GM18498 (cell line): ENCODE measurements around the gene MSMO1.
"Not testable (repeated sequence)": the region's sequence is repeated elsewhere in the genome, so short reads cannot be mapped to it uniquely, and the experiment has no call there.

Experiments
- ATAC-seq: cut with Tn5 transposase; IDR thresholded peaks from one replicate; pipeline ENCODE4 v1.9.1; 2021; ENCODE audit warnings: mild to moderate bottlenecking, moderate library complexity; ENCODE audit not compliant: unreplicated experiment

MSMO1 gene

DNA sequence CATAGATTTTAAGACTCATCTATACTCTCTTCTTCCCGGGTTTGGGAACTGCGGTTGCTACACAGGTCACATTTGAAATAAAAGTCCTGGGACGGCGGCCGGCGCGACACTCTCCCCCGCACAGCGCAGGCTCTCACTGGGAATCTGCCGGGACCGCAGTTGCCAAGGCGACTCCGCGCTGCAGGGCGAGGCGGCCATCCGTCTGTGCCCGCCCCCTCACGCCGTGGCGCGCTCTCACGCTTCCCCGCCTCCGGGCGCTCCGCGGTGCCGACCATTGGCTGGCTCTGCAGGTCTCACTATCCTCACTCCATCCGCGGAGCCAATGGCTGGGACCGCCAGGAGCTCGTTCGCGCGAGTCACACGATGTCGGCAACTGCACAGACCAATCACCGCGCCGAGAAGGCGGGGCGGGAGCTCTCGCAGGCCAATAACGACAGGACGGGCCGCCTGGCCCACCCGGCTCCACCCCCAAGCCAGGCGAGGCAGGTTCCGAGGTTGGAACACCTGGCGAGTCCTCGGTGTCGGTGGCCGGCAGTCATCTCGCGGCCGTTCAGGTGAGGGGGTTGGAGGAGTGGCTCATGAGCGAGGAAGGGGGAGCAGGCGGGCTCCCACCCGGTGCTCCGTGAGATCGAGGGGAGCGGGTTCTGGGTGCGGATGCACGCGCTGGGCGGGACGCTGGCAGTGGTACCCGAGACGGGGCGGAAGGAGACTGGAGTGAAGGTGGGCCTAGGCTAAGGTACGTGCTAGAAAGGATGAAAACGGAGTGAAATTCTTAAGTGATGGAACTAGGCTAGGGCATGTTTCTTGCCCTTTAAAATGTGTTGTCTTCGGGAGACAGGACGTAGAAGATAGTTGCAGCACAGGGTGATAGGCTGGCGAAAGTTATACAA, at the start of gene MSMO1:
TSS of gene MSMO1 (plus strand) at position 459 of the 890 bp plus-strand sequence. CDS start 5,702 bp downstream, outside the sequence.
- ATAC-seq: peak; percentile 98

DNA sequence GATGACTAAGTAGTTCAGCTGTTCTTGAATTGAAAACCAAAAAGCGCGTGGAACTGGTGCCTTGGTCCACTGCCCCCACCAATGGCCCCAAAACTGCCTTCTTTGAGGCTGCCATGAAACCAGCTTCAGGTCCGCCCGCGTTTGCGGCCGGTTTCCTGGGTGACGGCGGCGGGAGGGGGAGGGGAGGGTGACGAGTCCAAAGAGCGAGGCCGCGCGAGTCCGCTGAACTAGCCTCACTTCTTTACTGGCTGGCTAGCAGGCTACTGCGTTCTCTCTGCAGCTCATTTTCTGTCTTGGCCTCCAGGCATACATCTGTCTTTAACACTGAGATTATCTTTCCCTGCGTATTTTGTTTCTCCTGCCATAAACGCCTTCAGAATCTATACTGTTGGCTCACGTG, 47.9 kb upstream of the MSMO1 start:
- not testable (repeated sequence) for ATAC-seq

DNA sequence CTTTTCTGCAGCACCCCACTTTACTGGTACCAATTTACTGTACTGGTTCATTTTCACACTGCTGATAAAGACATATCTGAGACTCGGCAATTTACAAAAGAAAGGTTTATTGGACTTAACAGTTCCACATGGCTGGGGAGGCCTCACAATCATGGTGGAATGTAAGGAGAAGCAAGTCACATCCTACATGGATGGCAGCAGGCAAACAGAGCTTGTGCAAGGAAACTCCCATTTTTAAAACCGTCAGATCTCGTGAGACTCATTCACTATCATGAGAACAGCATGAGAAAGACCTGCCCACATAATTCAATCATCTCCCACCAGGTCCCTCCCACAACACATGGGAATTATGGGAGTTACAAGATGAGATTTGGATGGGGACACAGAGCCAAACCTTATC, 42.8 kb upstream of the MSMO1 start:
- not testable (repeated sequence) for ATAC-seq

DNA sequence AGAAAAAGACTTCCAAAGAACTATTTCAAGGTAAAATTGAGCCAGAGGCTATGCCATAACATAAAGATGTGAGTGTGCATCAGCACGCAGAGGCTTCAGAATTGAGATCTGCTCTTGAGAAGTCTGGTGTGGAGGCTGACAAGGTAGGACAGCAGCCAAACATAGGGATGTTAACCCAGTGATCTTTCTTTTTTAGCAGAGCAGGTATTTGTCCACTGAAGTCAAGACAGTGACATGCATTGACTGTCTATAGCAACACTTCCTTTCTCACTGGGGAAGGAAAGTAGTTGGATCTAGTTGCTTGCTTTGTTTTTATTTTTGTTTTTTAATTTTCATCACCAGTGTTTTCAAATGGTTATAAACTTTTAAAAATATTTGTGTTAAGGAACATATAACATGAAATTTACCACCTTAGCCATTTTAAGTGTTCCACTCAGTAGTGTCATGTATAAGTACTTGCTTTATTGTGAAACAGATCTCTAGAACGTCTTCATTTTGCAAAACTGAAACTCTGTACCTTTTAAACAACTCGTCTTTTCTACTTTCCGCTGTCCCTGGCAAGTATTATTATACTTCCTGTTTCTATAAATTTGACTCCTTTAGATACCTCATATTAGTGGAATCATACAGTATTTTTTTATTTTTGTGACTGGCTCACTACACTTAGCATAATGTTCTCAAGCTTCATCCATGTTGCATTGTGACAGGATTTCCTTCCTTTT, 40.7 kb upstream of the MSMO1 start:
- ATAC-seq: peak; percentile 84

DNA sequence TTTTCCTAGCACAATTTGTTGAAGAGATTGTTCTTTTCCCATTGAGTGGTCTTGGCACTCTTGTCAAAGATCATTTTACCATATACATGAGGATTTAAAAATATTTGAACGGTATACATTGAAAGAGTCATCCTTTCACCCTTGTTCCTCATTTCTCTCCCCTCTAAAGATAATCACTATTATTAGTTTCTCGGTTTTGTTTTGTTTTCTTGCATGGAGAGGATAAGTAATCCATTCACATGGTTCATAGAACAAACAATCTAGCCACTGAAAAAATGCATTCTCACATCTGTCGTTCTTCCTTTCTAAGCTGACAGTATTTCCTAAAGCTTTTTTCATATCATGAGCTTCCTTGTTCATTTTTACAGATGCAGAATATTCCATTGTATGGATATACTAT, 39.2 kb upstream of the MSMO1 start:
- ATAC-seq: peak; percentile 55

- ATAC-seq: peak; percentile 16
Measured at GRCh38 chr4:165288639-165289422, 38.6 kb upstream of the MSMO1 start.

- no peak for ATAC-seq
Measured at GRCh38 chr4:165289423-165289785, 38.1 kb upstream of the MSMO1 start.

DNA sequence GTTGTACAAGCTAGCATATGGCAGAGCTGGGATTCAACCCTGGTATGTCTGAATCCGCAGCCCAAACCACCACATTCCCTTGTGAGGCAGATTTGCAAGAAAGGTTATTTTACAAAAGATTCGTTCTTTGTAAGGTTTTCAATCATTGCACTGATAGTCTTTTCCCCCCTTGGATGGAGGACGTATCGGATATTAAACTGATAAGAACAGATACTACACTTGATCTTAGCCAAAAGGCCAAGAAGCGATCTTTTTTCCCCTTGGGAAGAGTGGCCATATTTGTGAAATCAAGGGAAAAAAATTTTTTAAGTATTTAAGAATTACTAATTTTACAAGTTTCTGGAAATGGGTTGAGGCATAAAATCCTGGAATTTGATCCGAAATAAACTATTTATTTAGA, 34.4 kb upstream of the MSMO1 start:
- ATAC-seq: no peak

DNA sequence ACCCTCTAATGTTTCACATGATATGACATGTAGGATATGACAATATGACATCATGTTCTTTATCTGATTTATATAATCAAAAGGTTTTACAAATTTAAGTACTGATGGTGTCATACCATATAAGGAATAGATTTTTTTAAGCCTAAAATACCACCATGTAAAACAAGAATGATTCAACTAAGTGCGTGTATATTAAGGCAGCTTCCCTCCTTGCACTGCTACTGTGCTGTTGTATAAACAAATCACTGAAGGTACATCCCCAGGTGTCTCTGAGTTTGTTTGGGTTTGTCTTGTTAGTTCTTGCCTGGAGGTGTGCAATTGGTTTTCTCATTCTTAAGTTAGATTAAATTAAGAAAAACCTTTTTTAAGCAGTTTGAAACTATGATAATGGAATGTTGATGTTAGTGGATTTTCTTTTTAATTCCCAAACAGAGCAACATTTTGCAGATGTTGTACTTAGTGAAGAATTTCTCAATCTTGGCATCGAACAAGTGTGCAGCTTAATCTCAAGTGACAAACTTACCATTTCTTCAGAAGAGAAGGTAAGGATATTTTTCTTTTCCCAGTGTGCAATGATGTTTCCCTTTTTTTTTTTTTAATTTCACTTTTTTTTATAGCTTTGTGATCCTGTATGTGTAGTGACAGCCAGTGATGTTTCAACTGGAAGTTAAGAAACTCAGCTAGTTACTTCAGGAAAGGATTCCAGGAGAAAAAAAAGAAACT, 33.4 kb upstream of the MSMO1 start:
- no peak for ATAC-seq

GRCh38 chr4:165294907-165295306, 32.6 kb upstream of the MSMO1 start:
- ATAC-seq: peak; percentile 97

GRCh38 chr4:165297626-165298025, 29.8 kb upstream of the MSMO1 start:
- no peak for ATAC-seq

DNA sequence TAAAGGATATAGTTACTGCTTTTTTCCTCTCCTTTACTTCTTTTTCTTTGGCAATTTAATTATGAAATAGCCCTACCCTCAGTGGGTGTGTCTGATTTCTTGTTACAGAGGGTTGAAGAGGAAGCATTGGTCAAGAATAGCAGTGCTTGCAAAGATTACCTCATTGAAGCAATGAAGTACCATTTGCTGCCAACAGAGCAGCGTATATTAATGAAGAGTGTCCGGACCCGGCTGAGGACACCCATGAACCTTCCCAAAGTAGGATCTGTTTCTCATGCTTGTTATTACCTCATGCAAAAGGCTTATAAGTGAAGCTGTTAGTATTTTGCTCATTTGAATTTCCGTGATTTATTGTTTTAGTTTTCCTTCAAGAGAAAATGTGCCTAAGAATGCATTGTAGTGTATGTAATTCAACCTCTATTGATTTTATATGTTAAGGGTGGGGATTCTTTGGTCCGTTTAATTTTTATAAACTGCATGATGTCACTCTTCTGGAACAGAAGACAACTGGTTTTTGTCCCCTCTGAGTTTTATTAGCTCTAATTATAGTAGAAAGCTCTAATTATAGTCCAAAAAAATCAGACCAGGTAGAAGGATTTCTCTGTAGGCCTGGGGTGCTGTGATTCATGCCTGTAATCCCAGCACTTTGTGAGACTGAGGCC, 27.9 kb upstream of the MSMO1 start:
- ATAC-seq: no peak

- ATAC-seq: peak; percentile 86
Measured at GRCh38 chr4:165301833-165302232, 25.6 kb upstream of the MSMO1 start.

DNA sequence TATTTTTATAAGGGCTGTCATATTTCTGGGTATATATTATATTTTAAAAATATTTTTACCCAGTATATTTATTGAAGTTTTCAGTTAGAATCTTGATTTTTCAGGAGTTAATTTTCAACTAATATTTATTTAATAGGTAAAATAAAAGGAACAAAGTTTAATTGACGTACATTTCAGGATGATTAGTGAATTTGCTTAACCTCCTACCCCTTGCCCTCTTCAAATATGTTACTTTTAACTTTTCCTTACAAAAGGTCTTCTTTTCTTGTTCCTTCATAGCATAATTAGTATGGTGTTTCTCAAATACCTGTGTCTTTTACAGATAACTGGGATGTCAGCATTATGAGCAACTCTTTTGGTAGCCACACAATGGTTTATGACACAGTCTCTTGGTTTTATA, 24.8 kb upstream of the MSMO1 start:
- ATAC-seq: no peak

- ATAC-seq: no peak
Measured at GRCh38 chr4:165308166-165308565, 19.3 kb upstream of the MSMO1 start.

DNA sequence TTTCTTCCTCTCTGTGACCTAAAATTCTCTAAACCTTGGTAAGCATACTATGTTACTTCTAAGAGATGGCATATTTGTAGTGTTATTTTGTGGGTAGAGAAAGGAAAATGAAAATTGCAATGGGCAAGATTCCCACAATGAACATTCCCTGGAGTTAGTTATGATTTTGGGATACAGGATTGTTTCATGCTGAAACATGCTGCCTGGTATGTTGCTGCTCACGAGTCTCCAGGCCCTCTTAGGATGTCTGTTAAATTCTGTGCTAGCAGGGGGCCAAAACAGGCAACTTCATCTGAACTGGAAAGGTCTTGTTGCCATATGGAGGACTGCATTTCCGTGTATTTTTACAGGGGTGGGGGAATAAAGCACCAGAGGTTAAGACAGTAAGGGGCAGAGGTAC, 18.9 kb upstream of the MSMO1 start:
- no peak for ATAC-seq

DNA sequence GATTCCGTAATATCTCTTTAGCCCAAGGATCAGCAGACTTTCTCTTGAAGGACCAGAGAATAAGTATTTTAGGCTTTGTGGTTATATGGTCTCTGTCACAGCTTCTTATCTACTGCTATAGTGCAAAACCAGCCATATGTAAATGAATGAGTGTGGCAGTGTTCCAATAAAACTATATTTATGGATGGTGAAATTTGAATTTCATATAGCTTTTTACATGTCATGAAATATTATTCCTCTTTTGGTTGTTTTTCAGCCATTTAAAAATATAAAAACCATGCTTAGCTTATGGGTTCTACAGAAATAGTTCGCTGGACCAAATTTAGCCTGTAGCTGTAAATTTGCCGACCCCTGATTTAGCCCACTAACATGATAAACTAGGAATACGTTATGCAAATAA, 18.0 kb upstream of the MSMO1 start:
- ATAC-seq: no peak

DNA sequence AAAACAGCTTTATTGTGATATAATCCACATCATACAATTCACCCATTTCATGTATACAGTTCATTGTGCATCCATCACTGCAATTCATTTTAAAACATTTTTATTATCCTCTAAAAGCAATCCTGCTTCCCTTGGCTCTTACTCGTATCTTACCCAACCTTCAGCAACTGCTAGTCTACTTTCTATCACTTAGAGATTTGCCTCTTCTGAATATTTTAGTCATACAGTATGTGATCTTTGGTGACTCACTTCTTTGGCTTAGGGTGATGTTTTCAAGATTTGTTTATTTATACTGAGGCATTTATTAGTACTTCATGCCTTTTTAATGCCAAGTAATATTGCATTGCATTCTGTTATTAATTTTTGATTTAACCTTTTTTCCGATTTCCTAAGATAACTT, 15.0 kb upstream of the MSMO1 start:
- no peak for ATAC-seq

DNA sequence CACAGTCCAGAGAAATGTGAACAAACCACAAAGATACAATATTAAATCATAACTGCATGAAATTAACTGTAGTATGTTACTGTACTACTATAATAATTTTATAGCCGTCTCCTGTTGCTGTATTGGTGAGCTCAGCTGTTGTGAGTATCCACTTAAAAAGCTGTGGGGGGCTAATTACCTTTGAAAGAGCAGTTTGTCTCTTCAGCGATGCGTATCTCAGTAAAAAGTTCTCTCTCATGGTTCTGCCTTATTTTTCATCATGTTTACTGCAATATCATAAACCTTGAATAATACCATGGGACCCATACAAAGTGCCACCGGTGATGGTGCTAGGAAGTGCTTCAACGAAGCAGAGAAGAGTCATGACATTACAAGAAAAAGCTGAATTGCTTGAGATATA, 8.4 kb upstream of the MSMO1 start:
- no peak for ATAC-seq

DNA sequence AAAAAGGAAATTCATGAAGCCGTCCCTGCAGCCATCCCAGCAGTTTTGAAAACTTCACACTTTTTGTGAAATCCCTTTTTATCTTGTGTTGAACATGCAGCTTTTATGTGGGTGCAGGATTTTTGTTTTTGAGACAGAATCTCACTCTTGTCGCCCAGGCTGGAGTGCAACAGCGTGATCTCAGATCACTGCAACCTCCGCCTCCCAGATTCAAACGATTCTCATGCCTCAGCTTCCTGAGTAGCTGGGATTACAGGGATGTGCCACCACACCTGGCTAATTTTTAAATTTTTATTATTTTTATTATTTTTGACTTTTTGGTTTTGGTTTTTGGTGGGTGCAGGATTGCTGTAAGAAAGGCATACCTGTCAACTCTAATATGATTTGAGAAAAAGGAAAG, 8.0 kb upstream of the MSMO1 start:
- no peak for ATAC-seq
